Neural crest cell (in vitro differentiated cells): ENCODE results near the gene FHOD1. TPM values are rescaled to one million over a fixed set of nuclear protein-coding genes. Genes with fewer than 3 reads are reported as not detected.

Experiments
- DNase-seq: peaks from one replicate; pipeline ENCODE4 v3.0.0; 2021; ENCODE audit warnings: low read depth, mixed read lengths, low spot score
- H3K27ac Mint-ChIP-seq: one replicate; pipeline ENCODE4 v1.8.0; 2021; ENCODE audit warnings: mild to moderate bottlenecking, mixed read lengths; ENCODE audit not compliant: unreplicated experiment
- H3K27me3 Mint-ChIP-seq: 2 replicates; pipeline ENCODE4 v1.8.0; 2021; ENCODE audit warnings: low read depth, mild to moderate bottlenecking, mixed read lengths
- H3K36me3 Mint-ChIP-seq: 2 replicates; pipeline ENCODE4 v1.8.0; 2021; ENCODE audit warnings: low read depth, mild to moderate bottlenecking, mixed read lengths
- H3K4me1 Mint-ChIP-seq: 2 replicates; pipeline ENCODE4 v1.8.0; 2021; ENCODE audit warnings: mixed read lengths
- H3K4me3 Mint-ChIP-seq: one replicate; pipeline ENCODE4 v1.8.0; 2021; ENCODE audit warnings: mild to moderate bottlenecking, mixed read lengths
- H3K9me3 Mint-ChIP-seq: 2 replicates; pipeline ENCODE4 v1.8.0; 2021; ENCODE audit warnings: mixed read lengths
- total RNA-seq: library from RNA; stranded (reverse); gene quantifications from 2 replicates; pipeline ENCODE4 v1.2.1, GENCODE V29; 2021
- TF ChIP-seq, protein P1 (sequence below): fragments of 200-600 bp; sonication (generic); conservative IDR thresholded peaks from 2 replicates; pipeline ENCODE4 v1.5.0; 2021; ENCODE audit warnings: antibody characterized with exemption, mild to moderate bottlenecking

FHOD1 gene
- total RNA-seq, 1 donor from 2014 or later: 45.5 TPM

- no peaks in the 10 kb centered on the region for H3K27me3 Mint-ChIP-seq
- no peaks in the 10 kb centered on the region for H3K4me1 Mint-ChIP-seq
- no peak for DNase-seq
- H3K9me3 Mint-ChIP-seq: no peaks in the 10 kb centered on the region
- no peaks in the 10 kb centered on the region for H3K36me3 Mint-ChIP-seq
- TF ChIP-seq, protein P1, sequence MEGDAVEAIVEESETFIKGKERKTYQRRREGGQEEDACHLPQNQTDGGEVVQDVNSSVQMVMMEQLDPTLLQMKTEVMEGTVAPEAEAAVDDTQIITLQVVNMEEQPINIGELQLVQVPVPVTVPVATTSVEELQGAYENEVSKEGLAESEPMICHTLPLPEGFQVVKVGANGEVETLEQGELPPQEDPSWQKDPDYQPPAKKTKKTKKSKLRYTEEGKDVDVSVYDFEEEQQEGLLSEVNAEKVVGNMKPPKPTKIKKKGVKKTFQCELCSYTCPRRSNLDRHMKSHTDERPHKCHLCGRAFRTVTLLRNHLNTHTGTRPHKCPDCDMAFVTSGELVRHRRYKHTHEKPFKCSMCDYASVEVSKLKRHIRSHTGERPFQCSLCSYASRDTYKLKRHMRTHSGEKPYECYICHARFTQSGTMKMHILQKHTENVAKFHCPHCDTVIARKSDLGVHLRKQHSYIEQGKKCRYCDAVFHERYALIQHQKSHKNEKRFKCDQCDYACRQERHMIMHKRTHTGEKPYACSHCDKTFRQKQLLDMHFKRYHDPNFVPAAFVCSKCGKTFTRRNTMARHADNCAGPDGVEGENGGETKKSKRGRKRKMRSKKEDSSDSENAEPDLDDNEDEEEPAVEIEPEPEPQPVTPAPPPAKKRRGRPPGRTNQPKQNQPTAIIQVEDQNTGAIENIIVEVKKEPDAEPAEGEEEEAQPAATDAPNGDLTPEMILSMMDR: no peak
- H3K4me3 Mint-ChIP-seq: no peak overlapping the region
- H3K27ac Mint-ChIP-seq: no peak overlapping the region
Measured at GRCh38 chr16:67271446-67271845, 24.2 kb upstream of the FHOD1 start.

GRCh38 chr16:67270931-67271338 lies 23.7 kb upstream of the FHOD1 start:
- H3K4me3 Mint-ChIP-seq: no peak overlapping the region
- no peaks in the 10 kb centered on the region for H3K27me3 Mint-ChIP-seq
- no peak for DNase-seq
- no peaks in the 10 kb centered on the region for H3K4me1 Mint-ChIP-seq
- H3K36me3 Mint-ChIP-seq: no peaks in the 10 kb centered on the region
- H3K27ac Mint-ChIP-seq: no peak overlapping the region
- TF ChIP-seq, protein P1: no peak
- no peaks in the 10 kb centered on the region for H3K9me3 Mint-ChIP-seq

GRCh38 chr16:67269766-67270165 lies 22.5 kb upstream of the FHOD1 start:
- Mint-ChIP-seq H3K4me1 (no peaks in the 10 kb centered on the region), H3K27me3 (no peaks in the 10 kb centered on the region), H3K4me3 (no peak overlapping the region), H3K36me3 (no peaks in the 10 kb centered on the region), H3K9me3 (no peaks in the 10 kb centered on the region), H3K27ac (no peak overlapping the region)
- TF ChIP-seq, protein P1: no peak
- DNase-seq: no peak

GRCh38 chr16:67268136-67268579 lies 20.9 kb upstream of the FHOD1 start:
- Mint-ChIP-seq H3K27ac (no peak overlapping the region), H3K27me3 (peaks cover 2% of the 10 kb centered on the region), H3K36me3 (no peaks in the 10 kb centered on the region), H3K4me3 (no peak overlapping the region), H3K4me1 (no peaks in the 10 kb centered on the region), H3K9me3 (no peaks in the 10 kb centered on the region)
- TF ChIP-seq, protein P1: no peak
- DNase-seq: no peak

DNA sequence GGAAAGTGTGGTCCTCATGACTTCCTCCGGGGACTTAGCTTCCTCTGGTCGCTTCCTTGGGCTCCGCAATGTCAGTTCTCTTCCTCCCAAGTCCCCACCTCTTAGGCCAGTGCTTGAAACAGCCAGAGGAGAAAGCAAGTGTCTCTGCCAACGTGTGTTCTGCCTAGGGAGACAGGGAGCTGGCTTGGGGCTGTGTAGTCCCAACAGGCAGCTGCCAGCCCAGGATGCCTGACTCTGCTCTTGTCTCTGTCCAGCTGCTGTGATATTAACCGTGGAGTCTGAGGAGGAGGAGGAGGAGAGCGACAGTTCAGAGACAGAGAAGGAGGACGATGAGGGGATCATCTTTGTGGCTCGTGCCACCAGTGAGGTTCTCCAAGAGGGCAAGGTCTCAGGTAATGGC lies 18.6 kb upstream of the FHOD1 start:
- Mint-ChIP-seq H3K27ac (no peak overlapping the region), H3K9me3 (no peaks in the 10 kb centered on the region), H3K4me1 (no peaks in the 10 kb centered on the region), H3K27me3 (peaks cover 15% of the 10 kb centered on the region), H3K36me3 (no peaks in the 10 kb centered on the region), H3K4me3 (no peak overlapping the region)
- TF ChIP-seq, protein P1: no peak
- DNase-seq: no peak

GRCh38 chr16:67264866-67265265 lies 17.6 kb upstream of the FHOD1 start:
- H3K4me3 Mint-ChIP-seq: no peak overlapping the region

More at GRCh38 chr16:67264866-67265265, 17.6 kb upstream of the FHOD1 start:
- Mint-ChIP-seq H3K27me3 (peaks cover 15% of the 10 kb centered on the region), H3K36me3 (no peaks in the 10 kb centered on the region), H3K9me3 (no peaks in the 10 kb centered on the region), H3K27ac (no peak overlapping the region), H3K4me1 (no peaks in the 10 kb centered on the region)
- TF ChIP-seq, protein P1: no peak
- DNase-seq: no peak
